Anterior cingulate cortex (tissue), 58 donors: Measurements from ENCODE around the gene OSBPL10.
A peak's percentile ranks its signal among the peaks of the same experiment; 100 is the strongest.

Source experiments
- DNase-seq, 58 donors: peaks; one replicate each; lab custom pipeline; 2025; lab: John Stamatoyannopoulos, UW

OSBPL10 gene

DNA sequence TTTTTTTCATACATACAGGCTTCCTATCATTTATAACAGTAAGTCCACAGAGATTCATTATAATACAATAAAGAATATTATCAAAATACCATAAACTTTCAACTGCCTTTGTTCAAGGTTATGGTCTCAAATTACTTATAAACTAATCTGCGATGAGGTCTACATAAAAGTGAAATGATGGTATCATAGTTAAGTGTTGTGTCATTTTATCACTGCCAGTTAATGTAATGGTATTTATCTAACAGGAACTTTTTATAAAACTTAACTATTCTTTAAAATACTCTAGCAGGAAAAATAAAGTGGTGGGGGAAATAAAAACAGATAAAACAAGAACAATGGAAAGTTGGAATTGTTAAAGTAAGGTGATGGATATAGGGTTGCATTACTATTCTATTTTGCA, 153.1 kb downstream of the OSBPL10 start:
- DNase-seq: no peak

DNA sequence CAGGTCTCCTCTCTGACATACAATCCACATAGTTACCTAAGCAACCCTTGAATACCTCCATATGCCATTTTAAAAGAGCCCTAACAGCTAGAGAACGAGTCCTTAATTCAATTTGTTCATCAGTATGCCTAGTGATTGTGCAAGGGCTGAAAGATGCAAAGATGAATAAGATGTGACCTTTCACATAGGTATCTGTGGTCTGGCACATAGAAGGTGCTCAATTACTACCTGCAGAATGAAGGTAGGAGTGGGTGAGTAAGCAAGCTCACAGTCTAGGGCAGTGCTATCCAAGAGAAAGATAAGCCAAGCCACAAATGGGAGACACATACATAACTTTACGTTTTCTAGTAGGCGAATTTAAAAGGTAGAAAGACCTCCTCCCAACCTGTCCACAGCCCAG, 157.9 kb downstream of the OSBPL10 start:
- no peak for DNase-seq

DNA sequence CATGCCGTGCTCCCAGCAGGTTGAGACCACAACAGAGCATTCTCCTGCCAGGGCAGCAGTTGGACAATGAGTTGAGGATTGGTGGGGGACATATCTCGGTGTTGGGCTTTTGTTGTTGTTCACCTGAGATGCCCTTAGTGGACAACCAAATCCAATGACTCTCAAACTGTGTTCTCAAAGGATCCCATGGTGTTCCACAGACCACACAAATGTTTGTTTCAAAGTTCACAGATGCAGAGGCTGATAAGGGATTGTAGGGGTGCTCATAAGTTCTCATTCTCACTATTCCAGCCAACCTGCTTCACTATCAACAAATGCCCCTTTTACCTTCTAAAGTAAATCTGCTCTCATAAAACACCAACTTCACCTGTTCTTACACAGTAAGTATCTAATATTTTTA, 159.9 kb downstream of the OSBPL10 start:
- DNase-seq: no peak

DNA sequence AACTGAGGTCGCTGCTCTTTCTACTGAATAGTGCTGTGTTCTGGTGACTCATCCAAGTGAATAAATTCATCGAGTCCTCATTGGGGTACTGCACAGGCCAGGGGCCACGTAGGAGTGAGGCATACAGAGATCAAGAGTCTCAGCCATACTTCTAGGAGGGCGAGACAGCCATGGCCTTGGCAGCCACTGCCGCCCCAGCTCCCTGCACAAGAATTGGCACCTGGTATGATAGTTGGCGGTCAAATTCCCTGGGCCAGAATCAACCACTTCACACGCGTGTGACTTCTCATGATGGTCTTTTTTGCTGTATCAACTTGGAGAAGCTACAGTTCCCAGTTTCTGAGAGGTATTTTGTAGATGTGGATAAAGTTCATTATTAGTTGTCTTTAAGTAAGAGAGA, 161.6 kb downstream of the OSBPL10 start:
- DNase-seq: no peak

DNA sequence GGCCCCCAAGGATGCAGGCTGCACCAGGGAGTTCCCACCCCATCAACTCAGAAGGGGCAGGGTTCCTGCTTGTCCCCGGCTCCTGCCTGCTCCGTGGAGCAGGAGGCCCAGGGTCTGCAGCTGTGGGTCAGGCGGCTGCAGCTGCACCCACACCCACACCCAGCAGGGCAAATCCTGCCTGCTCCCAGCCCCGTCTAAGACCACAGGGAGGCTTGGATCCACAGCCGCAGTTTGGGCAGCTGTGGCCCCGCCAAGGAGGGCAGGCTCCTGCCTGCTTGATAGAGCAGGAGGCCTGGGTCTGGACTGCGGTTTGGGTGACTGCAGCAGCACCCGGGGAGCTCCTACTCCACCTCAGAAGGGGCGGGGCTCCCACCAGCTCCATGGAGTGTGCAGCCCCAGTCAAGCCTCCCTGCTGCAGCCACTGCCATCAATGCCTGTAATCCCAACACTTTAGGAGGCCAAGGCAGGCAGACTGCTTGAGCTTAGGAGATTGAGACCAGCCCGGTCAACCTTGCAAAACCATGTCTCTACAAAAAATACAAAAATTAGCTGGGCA, 163.6 kb downstream of the OSBPL10 start:
- no peak for DNase-seq

DNA sequence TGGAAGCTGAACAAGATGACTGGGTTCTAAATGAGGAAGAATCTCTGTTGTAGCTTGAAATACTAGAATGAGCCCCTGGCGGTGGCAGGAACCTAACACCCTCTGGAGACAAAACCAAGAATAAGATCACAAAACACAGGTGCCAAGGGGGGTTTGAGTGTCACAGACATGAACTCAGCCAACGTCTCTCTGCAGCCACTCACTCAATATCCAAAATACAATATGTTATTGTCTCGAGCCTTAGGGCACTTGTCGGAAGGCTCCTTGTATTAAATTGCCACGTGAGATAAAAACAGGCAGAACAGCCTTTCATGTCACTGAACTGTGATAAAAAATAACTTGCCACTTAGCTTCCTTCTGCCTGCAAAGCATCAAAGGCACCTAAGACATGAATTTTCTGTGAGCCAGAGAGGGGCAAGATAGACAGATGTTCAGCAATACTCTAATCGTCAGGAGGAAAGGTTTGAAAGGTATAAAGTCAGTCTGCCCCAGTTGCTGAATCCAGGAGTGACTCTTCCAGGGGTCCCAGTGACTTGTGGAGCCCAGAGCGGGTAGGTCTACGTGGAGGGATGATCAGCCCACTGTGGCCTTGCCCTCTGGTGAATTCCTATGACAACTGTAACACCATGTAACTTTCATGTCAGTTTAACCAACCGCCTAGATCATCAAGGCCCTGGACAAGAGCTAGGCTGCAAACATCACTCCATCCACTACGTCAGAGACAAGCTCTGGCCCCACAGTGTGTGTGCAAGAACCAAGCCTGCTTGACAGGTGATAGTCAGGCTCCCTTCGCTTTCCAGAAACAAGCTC, 165.2 kb downstream of the OSBPL10 start:
- no peak for DNase-seq

DNA sequence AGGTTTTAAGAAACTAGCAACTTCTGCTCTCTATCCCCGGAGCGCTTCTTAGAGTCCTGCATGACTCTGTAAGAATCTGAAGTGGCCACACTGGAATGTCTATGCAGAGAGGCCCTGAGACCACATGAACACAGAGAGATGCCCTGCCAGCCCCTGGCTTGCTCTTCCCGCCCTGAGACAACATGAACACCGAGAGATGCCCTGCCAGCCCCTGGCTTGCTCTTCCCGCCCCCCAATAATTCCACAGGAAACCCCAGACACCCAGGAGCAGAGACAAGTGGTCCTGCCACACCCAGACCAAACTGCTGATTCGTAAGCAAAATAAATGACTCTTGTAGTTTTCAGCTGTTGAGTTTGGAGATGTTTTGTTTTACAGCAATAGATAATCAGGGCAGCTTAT, 166.1 kb downstream of the OSBPL10 start:
- no peak for DNase-seq

DNA sequence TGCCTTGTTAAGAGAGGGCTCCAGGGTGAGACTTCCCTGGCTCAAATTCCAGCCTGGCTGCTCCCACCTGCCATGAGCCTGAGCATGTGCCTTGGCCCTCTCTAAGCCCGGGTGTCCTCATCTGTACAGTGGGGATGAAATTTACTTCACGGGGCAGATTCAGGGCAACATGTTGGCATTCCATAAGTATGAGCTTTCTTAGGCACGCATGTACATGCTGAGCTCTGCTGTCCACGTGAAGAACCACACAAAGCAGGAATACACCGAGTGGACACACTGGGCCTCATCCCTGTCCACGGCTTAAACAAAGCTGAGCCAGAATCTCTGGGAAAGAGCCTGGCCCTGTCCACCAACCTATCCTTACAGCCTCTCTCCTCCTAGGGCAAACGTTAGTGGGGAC, 167.4 kb downstream of the OSBPL10 start:
- DNase-seq: no peak

DNA sequence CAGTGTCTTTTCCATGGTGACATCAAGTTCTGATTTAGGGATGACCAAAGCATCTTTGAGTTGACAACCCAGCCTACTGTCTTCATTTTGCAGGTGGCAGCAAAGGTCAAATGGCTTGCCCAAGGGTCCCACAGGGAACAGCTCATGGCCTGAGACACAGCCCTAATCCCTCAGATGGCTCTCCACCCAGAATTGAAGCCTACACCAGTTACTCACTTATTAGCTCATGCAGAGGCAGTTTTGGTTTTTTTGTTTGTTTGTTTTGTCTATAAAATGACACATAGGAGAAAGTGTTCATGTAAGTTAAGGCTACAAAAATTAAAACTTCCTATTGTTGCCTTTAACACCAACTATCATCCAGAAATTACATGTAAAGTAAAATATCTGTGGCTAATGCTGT, 167.9 kb downstream of the OSBPL10 start:
- no peak for DNase-seq

DNA sequence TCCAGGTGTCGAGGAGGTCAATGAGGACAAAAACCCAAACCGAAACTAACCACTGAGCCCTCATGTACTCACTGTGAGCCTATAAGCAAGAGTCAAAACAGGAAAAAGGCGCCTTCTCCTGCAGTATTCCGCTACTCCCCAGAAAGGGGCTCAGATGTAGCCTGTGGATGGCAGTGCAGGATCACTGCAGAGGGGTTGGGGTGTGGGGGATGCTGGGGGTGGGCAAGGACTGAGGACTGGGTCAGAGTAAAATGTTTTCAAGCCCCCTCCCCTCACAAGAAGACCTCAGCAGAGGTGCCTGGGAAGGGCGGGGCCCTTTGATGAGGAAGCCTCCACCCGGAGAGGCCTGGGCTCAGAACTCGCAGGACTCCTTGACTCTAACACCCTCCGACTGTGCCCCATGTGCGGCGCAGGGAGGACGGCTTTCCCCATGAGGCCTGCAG, 170.1 kb downstream of the OSBPL10 start:
- DNase-seq: no peak

DNA sequence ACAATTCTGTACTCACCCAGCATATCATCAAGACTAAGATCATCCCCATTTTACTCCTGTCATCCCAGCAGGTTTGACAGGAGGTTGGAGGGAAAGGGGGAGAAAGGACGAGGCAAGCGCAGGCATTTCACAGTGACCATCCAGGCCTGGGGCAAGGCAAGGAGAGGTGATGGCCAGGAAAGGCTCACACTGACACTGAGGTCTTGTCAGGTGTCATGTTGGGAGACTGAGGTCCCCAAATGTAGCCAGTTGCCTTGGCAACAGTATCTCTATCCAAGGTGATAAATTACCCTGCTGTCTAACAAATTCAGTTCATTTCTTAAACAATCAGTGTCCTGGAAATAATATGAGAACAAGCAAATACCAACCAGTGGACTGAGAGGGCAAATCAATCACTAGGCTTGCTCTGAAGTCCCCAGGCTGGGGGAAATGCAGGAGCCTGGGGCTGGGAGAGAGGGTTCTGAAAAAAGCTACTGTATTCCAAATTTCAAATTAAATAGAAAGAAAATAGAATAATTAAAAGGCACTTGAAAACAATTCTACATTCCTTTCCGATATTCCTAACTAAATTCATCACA, 172.8 kb downstream of the OSBPL10 start:
- DNase-seq: no peak

DNA sequence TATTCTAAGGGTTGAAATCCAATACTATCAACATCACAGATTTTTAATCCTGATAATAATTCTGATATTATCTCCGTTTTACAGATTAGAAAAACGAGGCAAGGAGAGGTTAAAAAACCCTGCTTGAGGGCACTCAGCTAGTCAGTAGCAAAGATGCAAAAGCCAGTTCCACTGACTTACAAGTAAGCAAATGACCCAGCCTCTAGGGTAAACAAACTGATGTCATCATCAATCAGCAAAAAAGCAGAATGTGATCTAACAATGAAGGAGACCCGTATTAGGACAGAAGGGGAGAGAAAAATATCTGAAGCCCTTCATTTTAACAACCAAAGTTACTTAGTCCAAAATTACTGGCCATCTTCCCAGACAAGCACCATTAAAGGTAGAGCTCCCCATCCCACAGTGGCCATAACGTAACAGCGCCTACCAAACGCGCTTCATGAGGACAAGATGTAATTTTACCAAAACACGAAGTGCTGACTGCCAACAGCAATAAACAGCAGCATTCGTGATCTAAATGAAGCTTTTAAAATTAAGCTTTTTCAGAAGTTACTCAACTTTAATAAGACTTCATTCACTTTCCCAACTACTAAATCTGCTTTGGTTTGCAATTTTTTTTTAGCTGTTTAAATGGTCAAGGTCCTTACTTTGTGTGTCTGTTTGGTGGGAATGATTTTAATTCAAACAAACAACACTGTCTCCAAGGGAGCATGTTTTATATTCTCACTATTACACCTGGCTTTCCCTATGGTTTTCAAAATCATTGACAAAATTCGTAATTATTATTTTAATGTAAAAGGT, 176.6 kb downstream of the OSBPL10 start:
- DNase-seq: no peak

DNA sequence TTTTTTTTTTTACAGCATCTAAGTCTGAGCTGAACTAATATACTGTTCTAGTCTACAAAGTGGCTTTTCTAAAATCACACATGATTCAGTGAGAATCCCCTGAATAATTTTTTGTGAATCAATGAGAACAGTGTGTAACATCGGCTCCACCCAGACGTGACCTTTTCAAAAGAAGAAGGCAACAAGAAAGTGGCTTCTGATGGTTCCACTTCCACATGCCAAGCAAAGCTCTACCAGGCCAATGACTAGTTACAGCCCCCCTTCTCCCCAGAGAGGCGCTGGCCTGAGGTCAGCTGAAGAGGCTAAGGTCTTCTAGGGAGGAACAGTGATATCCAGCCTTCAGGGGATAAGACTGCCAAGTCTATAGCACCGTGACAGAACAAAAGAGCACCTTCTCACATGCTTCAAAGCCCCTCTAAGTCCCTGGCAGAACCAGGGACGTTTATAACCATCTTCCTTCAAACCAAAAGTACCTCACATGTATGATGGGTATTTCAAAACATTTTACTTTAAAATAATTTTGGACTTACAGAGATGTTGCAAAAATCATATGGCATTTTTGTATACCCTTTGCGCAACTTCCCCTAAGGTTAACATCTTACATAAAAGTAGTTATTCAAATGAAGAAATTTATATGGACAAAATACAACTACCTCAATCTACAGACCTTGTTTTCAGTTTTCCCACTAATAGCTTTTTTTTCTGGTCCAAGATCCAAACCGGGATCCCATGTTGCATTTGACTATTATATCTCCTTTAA, 177.9 kb downstream of the OSBPL10 start:
- no peak for DNase-seq

DNA sequence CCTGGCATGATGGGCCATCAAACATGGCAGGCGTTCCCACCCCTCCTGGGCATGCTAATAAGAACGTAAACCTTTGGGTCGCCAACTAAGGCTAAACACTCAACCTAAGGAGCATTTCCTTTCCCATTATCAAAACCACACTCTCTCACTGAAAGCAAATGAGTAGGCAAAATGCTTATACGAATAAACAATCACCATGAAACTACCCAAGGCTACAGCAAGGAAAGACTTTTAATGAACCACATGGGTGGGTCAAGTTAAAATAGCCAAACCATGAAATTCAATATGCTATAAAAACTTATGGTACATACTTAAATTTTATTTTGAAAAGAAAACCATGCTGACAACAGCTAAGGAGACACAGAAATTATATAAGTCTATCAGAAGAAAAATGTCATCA, 180.6 kb downstream of the OSBPL10 start:
- no peak for DNase-seq

DNA sequence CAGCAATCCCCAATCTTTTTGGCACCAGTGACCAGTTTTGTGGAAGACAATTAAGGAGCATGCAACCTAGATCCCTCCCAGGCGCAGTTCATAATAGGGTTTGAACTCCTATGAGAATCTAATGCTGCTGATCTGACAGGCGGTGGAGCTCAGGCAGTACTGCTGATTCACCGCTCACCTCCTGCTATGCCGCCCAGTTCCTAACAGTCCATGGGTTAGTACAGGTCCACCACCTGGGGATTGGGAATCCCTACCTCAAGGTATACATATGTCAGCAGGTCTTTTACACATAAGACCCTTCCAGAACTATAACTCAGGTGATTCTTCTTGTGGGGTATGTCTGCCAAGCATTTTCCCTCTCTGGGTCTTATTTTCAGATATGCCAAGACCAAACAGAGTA, 182.2 kb downstream of the OSBPL10 start:
- DNase-seq: no peak

DNA sequence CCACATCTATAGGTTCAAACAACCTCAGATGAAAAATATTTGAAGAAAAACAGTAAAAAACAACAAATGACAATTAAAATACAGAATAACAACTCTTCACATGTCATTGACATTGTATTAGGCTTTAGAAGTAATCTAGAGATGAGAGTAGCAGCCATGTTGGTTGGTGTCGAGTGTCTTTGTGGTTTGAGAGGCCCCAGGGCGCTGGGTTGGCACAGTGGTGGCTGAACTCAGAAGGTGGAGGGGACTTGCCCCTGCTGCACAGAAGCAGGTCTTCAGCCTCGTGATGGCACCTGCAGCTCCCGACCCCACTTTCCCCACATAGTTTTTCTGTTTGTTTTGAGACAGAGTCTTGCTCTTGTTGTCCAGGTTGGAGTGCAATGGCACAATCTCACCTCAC, 187.2 kb downstream of the OSBPL10 start:
- DNase-seq: no peak

DNA sequence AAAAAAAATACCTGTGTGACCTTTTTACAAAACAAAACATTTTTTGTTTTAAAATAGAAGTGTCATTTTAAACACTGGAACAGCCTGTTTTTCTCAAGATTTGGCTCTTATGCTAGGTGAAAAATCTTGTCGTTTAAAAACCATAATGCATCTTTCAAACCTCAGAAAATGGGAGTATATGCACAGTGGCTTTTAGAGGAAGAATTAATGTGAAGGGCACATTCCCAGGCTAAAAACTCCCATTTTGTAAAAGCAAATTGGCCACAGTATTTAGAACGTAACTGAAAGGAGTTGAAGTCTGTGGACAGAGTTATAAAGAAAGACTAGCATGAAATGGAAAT, 190.0 kb downstream of the OSBPL10 start:
- no peak for DNase-seq

DNA sequence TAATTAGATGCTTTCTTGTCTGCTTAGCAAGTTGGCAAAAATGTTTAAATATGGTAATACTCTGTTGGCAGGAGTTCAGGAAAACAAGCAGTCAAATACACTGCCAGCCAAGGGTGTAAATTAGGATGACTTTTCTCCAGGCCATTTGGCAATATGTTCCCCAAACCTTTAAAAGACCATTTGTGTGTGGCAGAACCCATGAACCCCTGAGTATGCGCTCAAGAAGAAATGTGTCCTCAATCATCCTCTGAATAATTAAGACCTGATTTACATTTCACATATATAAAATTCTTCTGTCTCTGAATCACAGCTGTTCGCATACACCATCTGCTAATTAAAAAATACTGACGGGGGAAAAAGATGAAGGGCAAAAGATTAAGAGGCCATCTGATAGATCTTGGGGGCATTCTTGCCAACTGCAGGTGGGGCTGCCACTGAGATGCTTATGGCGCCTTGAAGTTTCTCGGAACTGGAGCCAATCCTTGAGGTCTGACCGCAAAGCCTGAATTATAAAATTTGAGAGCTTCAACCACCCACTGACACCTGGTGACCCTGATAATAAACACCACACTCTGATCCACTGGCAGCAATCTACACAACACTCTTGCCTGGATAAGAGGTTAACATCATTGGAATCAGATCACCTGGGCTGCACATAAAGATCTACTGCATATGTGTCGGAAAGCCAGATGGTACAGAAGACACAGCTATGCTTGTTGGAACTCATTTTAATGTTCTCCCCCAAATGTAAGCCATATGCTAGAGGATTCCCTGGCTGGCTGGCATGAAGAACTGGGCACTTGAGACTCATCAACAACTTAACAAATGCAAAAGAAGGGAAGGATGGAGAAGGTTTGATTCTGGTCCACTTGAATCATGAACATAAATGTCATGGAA, 190.6 kb downstream of the OSBPL10 start:
- DNase-seq: peak in 5 of 58 donors; percentile 4 to 49 (median 27)

DNA sequence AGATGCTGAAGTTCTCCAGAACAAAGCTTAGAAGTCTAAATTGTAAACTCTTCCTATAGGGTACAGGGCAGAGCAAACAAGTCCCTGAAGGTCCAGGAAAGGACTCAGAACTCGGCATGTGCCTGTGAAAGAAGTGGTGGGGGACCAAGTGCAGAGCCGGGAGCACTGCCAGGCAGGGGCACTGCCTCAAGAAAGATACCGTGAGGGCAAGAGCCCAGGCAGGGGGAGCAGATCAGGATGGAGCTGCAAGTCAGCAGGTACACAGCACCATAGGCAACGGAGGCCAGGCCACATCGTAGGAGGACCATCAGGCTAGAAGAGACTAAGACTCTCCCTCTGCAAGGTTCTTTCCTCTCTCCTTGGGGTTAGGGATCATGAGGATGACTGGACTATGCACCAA, 191.6 kb downstream of the OSBPL10 start:
- no peak for DNase-seq

DNA sequence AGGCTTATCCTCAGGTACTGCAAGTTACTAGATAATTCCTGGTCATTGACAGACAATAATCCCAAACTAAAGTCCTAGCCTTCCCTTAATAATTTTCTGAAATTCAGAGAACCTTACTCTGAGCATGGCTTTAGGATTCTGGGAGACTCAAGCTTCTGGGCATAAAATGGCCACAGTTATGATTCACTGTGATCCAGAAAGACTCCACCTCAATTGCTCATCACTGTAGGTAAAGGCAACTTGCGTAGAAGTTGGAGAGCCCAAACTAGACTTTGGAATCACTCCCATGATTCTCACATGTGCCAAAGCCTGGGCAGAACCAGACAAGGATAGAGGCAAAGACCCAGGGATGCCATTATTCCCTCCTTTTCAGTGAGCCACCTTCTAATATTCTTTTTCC, 195.3 kb downstream of the OSBPL10 start:
- DNase-seq: no peak
